ENCODE measurements around the gene SLC25A10. TPM values are rescaled to one million over a fixed set of nuclear protein-coding genes. Genes with fewer than 3 reads are reported as not detected.

SLC25A10 gene
- total and polyA plus RNA-seq, 2 of the 4 experiments (the other 2 are of a cell fraction) = 14.9 to 19.0 TPM

DNA sequence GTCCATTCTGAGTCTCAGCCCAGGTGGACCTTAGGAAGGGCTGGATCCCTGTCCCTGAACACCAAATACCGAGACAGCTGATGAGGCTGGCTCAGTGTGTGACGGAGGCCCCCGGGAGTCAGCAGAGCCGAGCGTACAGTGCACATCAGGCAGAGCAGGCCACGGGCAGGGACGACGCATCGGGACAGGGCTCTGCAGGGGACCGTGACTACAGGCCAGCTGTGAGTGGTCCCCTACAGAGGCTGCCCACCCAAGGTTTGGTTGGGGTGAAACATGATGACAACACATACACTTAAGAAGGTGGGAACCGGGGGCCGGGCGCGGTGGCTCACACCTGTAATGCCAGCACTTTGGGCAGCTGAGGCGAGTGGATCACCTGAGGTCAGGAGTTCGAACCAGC lies 39.1 kb upstream of the SLC25A10 start:
- Histone ChIP-seq H3K14ac (replicated peaks; ENCODE audit: low read depth, low read length) (no peak overlapping the region), H3K4me2 (ENCODE audit: low read depth, low read length) (no peak overlapping the region), H4K91ac (ENCODE audit: insufficient read depth, low read depth, low read length) (no peak overlapping the region), H3K4me1 (ENCODE audit: control insufficient read depth, insufficient read depth, low read length) (no peaks in the 10 kb centered on the region), H3K9ac (ENCODE audit: low read depth, low read length) (no peak overlapping the region), H2BK20ac (ENCODE audit: low read depth, low read length) (no peak overlapping the region), H3K79me1 (ENCODE audit: low read depth in 1 of 2, low read length in 2 of 2) (peaks cover 15 to 54% of the 10 kb centered on the region in 2 experiments), H3K4ac (ENCODE audit: low read depth, low read length) (no peak overlapping the region), H3K27ac (ENCODE audit: insufficient read depth, low read length) (no peak overlapping the region), H4K20me1 (ENCODE audit: insufficient read depth, low read length) (peaks cover 8% of the 10 kb centered on the region; the same call in 1 of the 2 replicates), H3K23ac (ENCODE audit: low read depth, low read length) (no peak overlapping the region), H3K18ac (ENCODE audit: low read depth, low read length) (no peak overlapping the region), H4K5ac (ENCODE audit: low read depth, low read length) (no peak overlapping the region), H3K56ac (ENCODE audit: extremely low read depth, insufficient read depth, low read length) (no peak overlapping the region), H2AFZ (replicated peaks; ENCODE audit: low read length, poor library complexity) (no peak overlapping the region), H2AK9ac (replicated peaks; ENCODE audit: low read depth, low read length, poor library complexity) (no peak overlapping the region), H3K36me3 (ENCODE audit: control insufficient read depth, insufficient read depth, low read length) (peaks cover 50% of the 10 kb centered on the region), H2AK5ac (ENCODE audit: low read depth, low read length) (no peak overlapping the region), H3K4me3 (ENCODE audit: insufficient read depth, low read depth, low read length) (no peak overlapping the region), H4K8ac (ENCODE audit: low read depth in 2 of 2, low read length in 2 of 2) (no peak overlapping the region), H2BK120ac (ENCODE audit: low read depth, low read length) (no peak overlapping the region), H3K9me3 (ENCODE audit: control insufficient read depth, insufficient read depth, low read length) (no peaks in the 10 kb centered on the region), H2BK15ac (ENCODE audit: low read depth, low read length) (no peak overlapping the region), H3K9me1 (ENCODE audit: insufficient read depth, low read length) (no peaks in the 10 kb centered on the region), H3K27me3 (ENCODE audit: control insufficient read depth, insufficient read depth, low read length) (no peaks in the 10 kb centered on the region), H2BK5ac (ENCODE audit: low read depth, low read length, poor library complexity, severe bottlenecking) (no peak overlapping the region)
- no peak for DNase-seq
- no peak for ATAC-seq (ENCODE audit: low read depth)
- WGBS, 2 experiments (ENCODE audit: extremely low coverage in 2 of 2, insufficient read length in 1 of 2) = 96% methylated on average over 9 of the region's 16 CpGs; no CpG with 5 or more reads in 1 of the 2 experiments
- no TSS peak for BruUV-seq (replicated peaks)
- ChIA-PET POLR2A (ENCODE audit: unreplicated experiment) (no interaction called here), CTCF (no interaction called here)
- TF ChIP-seq, protein P1, sequence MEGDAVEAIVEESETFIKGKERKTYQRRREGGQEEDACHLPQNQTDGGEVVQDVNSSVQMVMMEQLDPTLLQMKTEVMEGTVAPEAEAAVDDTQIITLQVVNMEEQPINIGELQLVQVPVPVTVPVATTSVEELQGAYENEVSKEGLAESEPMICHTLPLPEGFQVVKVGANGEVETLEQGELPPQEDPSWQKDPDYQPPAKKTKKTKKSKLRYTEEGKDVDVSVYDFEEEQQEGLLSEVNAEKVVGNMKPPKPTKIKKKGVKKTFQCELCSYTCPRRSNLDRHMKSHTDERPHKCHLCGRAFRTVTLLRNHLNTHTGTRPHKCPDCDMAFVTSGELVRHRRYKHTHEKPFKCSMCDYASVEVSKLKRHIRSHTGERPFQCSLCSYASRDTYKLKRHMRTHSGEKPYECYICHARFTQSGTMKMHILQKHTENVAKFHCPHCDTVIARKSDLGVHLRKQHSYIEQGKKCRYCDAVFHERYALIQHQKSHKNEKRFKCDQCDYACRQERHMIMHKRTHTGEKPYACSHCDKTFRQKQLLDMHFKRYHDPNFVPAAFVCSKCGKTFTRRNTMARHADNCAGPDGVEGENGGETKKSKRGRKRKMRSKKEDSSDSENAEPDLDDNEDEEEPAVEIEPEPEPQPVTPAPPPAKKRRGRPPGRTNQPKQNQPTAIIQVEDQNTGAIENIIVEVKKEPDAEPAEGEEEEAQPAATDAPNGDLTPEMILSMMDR (conservative IDR thresholded peaks at IDR 0.05; ENCODE audit: low read depth, low read length) = no peak
- TF ChIP-seq RFX5 (IDR thresholded peaks at IDR 0.05; ENCODE audit: low read depth, low read length) (no peak), SMC3 (IDR thresholded peaks at IDR 0.05; ENCODE audit: low read depth, low read length) (no peak), RCOR1 (IDR thresholded peaks at IDR 0.05; ENCODE audit: insufficient replicate concordance, low read length) (no peak), RAD21 (IDR thresholded peaks at IDR 0.05; ENCODE audit: low read length) (no peak), MAFK (IDR thresholded peaks at IDR 0.05; ENCODE audit: low read depth, low read length) (no peak), MXI1 (IDR thresholded peaks at IDR 0.05; ENCODE audit: borderline replicate concordance, low read depth, low read length) (no peak), NFE2L2 (IDR thresholded peaks at IDR 0.05; ENCODE audit: low read depth, low read length) (no peak), MAZ (IDR thresholded peaks at IDR 0.05; ENCODE audit: borderline replicate concordance, low read depth, low read length) (no peak), FOS (IDR thresholded peaks at IDR 0.05; ENCODE audit: low read depth, low read length) (no peak), CEBPB (IDR thresholded peaks at IDR 0.05; ENCODE audit: low read depth, low read length) (no peak), BHLHE40 (IDR thresholded peaks at IDR 0.05; ENCODE audit: low read depth, low read length) (no peak), POLR2A (IDR thresholded peaks at IDR 0.05; ENCODE audit: low read depth, low read length) (no peak), CHD1 (IDR thresholded peaks at IDR 0.05; ENCODE audit: low read depth, low read length) (no peak)
- TF ChIP-seq, protein P2, sequence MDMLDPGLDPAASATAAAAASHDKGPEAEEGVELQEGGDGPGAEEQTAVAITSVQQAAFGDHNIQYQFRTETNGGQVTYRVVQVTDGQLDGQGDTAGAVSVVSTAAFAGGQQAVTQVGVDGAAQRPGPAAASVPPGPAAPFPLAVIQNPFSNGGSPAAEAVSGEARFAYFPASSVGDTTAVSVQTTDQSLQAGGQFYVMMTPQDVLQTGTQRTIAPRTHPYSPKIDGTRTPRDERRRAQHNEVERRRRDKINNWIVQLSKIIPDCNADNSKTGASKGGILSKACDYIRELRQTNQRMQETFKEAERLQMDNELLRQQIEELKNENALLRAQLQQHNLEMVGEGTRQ (IDR thresholded peaks at IDR 0.05; ENCODE audit: low read depth, low read length) = no peak
- TF ChIP-seq, protein P3, sequence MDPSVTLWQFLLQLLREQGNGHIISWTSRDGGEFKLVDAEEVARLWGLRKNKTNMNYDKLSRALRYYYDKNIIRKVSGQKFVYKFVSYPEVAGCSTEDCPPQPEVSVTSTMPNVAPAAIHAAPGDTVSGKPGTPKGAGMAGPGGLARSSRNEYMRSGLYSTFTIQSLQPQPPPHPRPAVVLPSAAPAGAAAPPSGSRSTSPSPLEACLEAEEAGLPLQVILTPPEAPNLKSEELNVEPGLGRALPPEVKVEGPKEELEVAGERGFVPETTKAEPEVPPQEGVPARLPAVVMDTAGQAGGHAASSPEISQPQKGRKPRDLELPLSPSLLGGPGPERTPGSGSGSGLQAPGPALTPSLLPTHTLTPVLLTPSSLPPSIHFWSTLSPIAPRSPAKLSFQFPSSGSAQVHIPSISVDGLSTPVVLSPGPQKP (IDR thresholded peaks at IDR 0.05; ENCODE audit: borderline replicate concordance, low read depth, low read length) = no peak
- in situ Hi-C loops (cut with MboI; ENCODE audit: low sequenced_read_pairs) (no loop called here), dilution Hi-C loops (cut with HindIII; ENCODE audit: low sequenced_read_pairs, unreplicated experiment) (no loop called here), intact Hi-C loops (cut with micrococcal nuclease) (no loop called here)

Data from IMR-90 (cell line).